GM10266 (cell line): ENCODE measurements around the gene DUS2.

Experiments used
- DNase-seq: peaks from one replicate; pipeline ENCODE4 v3.0.0; 2012; ENCODE audit errors: extremely low spot score
- TF ChIP-seq, protein P1 (sequence below): IDR thresholded peaks from 2 replicates; pipeline ENCODE4 v1.5.1; 2012; ENCODE audit warnings: mild to moderate bottlenecking, low read depth; ENCODE audit not compliant: control insufficient read depth, insufficient read depth; ENCODE audit errors: missing control alignments

Gene DUS2

GRCh38 chr16:68074850-68075555 lies 51.9 kb downstream of the DUS2 start:
- TF ChIP-seq, protein P1, sequence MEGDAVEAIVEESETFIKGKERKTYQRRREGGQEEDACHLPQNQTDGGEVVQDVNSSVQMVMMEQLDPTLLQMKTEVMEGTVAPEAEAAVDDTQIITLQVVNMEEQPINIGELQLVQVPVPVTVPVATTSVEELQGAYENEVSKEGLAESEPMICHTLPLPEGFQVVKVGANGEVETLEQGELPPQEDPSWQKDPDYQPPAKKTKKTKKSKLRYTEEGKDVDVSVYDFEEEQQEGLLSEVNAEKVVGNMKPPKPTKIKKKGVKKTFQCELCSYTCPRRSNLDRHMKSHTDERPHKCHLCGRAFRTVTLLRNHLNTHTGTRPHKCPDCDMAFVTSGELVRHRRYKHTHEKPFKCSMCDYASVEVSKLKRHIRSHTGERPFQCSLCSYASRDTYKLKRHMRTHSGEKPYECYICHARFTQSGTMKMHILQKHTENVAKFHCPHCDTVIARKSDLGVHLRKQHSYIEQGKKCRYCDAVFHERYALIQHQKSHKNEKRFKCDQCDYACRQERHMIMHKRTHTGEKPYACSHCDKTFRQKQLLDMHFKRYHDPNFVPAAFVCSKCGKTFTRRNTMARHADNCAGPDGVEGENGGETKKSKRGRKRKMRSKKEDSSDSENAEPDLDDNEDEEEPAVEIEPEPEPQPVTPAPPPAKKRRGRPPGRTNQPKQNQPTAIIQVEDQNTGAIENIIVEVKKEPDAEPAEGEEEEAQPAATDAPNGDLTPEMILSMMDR, result no peak
- DNase-seq, result peak; percentile 74

- DNase-seq, result no peak
- TF ChIP-seq, protein P1, result no peak
Observed at GRCh38 chr16:68075980-68076379, 52.9 kb downstream of the DUS2 start.

DNA sequence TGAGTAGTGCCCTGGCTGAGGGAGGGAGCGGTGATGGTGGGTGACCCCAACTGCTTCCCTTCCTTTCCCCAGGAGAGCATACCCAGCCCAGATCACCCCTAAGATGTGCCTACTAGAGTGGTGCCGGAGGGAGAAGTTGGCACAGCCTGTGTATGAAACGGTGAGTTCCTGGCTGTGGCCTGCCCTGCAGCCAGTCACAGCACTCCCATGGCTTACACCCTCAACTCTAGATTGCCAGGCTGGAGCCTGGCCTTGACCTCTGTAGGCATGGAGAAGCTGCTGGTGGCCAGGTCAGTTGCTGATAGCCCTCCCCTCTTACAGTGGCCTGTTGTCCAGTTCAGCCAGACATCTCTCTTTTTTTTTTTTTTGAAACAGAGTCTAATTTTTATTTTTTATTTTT lies 53.5 kb downstream of the DUS2 start:
- TF ChIP-seq, protein P1, result no peak
- no peak for DNase-seq

DNA sequence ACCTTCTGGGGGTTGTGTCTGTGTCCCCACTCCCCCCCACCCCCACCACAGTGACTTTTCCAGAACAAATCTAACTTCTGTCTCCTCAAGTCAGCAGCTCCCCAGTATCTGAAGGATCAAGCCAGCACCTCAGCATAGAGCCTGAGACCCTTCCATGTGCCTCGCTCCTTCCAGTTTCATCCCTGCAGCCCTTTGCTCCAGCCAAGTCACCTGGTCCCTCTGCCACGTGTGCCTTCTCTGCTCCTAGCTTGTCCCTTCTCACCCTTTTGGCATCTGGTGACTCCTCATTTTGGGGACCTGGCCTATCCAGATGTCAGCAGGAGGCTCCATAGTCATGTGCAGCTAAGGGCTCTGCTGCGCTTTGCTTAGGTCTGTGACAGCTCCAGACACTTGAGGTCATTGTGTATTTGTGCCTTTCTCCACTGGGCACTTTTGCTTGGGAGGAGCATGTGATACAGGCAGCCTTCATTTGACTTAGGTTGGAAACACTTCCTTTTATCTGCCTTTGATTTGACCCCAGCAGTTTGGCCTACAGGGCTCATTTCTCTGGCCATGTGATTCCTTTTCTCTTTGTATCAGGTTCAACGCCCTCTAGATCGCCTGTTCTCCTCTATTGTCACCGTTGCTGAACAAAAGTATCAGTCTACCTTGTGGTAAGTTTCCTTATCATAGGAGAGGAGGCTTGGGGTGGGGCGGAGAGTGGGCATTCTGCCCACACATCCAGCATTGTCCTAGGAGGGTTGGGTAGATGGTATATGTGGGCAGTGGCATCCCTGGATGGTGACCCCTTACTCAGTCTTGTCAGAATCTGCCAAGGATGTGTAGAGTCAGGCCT lies 55.0 kb downstream of the DUS2 start:
- TF ChIP-seq, protein P1, result no peak
- DNase-seq, result no peak

- DNase-seq, result no peak
- TF ChIP-seq, protein P1, result no peak
Observed at GRCh38 chr16:68078701-68079375, 55.8 kb downstream of the DUS2 start.

GRCh38 chr16:68079376-68079625 lies 56.2 kb downstream of the DUS2 start:
- TF ChIP-seq, protein P1, result no peak
- no peak for DNase-seq
